Smooth muscle cell (in vitro differentiated cells): ENCODE results near the gene RIPOR1. TPM values are rescaled to one million over a fixed set of nuclear protein-coding genes. Genes with fewer than 3 reads are reported as not detected.

Experiments used
- DNase-seq: peaks from one replicate; lab custom pipeline; 2025; ENCODE audit not compliant: unreplicated experiment; lab: John Stamatoyannopoulos, UW
- H2AFZ ChIP-seq: fragments of 200-600 bp; sonication (generic); 2 replicates; pipeline ENCODE4 v1.6.0; 2016; ENCODE audit warnings: antibody characterized with exemption, low read depth, mild to moderate bottlenecking
- H3F3A ChIP-seq: fragments of 200-600 bp; sonication (generic); 2 replicates; pipeline ENCODE4 v1.6.0; 2017; ENCODE audit warnings: antibody characterized with exemption, low read depth
- H3K27ac ChIP-seq: fragments of 200-600 bp; sonication (generic); 2 replicates; pipeline ENCODE4 v1.5.1; 2016; ENCODE audit warnings: low read depth, mild to moderate bottlenecking
- H3K27me3 ChIP-seq: fragments of 200-600 bp; sonication (generic); 2 replicates; pipeline ENCODE4 v1.6.1; 2016; ENCODE audit warnings: low read depth, mild to moderate bottlenecking
- H3K36me3 ChIP-seq: fragments of 200-600 bp; sonication (generic); 2 replicates; pipeline ENCODE4 v1.5.1; 2016; ENCODE audit warnings: low read depth
- H3K4me1 ChIP-seq: fragments of 200-600 bp; sonication (generic); 2 replicates; pipeline ENCODE4 v1.5.1; 2016; ENCODE audit warnings: low read depth
- H3K4me2 ChIP-seq: fragments of 200-600 bp; sonication (generic); 2 replicates; pipeline ENCODE4 v1.6.0; 2016; ENCODE audit warnings: mild to moderate bottlenecking
- H3K4me3 ChIP-seq: fragments of 200-600 bp; sonication (generic); 2 replicates; pipeline ENCODE4 v1.5.1; 2016; ENCODE audit warnings: mild to moderate bottlenecking
- H3K79me2 ChIP-seq: fragments of 200-600 bp; sonication (generic); 2 replicates; pipeline ENCODE4 v1.6.0; 2016; ENCODE audit warnings: low read depth, mild to moderate bottlenecking
- H3K9ac ChIP-seq: fragments of 200-600 bp; sonication (generic); 2 replicates; pipeline ENCODE4 v1.6.0; 2016; ENCODE audit warnings: low read depth
- H3K9me3 ChIP-seq: fragments of 200-600 bp; sonication (generic); replicated peaks from 2 replicates; pipeline ENCODE4 v1.5.1; 2016; ENCODE audit warnings: low read depth
- H4K20me1 ChIP-seq: fragments of 200-600 bp; sonication (generic); 2 replicates; pipeline ENCODE4 v1.6.0; 2016; ENCODE audit warnings: low read depth
- CTCF ChIP-seq: fragments of 200-600 bp; sonication (generic); IDR thresholded peaks from 2 replicates; pipeline ENCODE4 v1.5.1; 2017; ENCODE audit warnings: borderline replicate concordance, mild to moderate bottlenecking, antibody characterized with exemption; ENCODE audit not compliant: insufficient read depth, poor library complexity, severe bottlenecking
- WGBS: methylation state at CpG from one replicate; pipeline ENCODE4 v1.1.7; 2016; ENCODE audit warnings: low lambda C conversion rate; 5-methylcytosine and 5-hydroxymethylcytosine counted together
- polyA plus RNA-seq: library from polyadenylated mRNA; unstranded; fragments of >200 nt; fragmentation: Nextera tagmentation; extraction: Ambion mirVana; gene quantifications from 2 replicates; pipeline ENCODE4 v1.2.1, GENCODE V29; 2016
- total RNA-seq: library from RNA; depleted of rRNA; stranded (reverse); fragments of >200 nt; gene quantifications from 2 replicates; pipeline ENCODE4 v1.2.3, GENCODE V29; 2014

The RIPOR1 gene
- total and polyA plus RNA-seq, 2 experiments from 2014 or later = 26.6 to 47.3 TPM

GRCh38 chr16:67552476-67552875 lies 23.8 kb downstream of the RIPOR1 start:
- no peak overlapping the region for H3K9ac ChIP-seq
- H3F3A ChIP-seq = peaks cover 11% of the 10 kb centered on the region
- no peak overlapping the region for H2AFZ ChIP-seq
- no peak overlapping the region for H3K4me3 ChIP-seq
- TF ChIP-seq CTCF = no peak
- H3K4me1 ChIP-seq = no peaks in the 10 kb centered on the region
- H3K79me2 ChIP-seq = no peaks in the 10 kb centered on the region
- WGBS = 94% methylated on average over 4 of the region's 4 CpGs
- H3K9me3 ChIP-seq = no peaks in the 10 kb centered on the region
- no peaks in the 10 kb centered on the region for H3K36me3 ChIP-seq
- H4K20me1 ChIP-seq = peaks cover 16% of the 10 kb centered on the region
- H3K4me2 ChIP-seq = no peak overlapping the region
- DNase-seq = no peak
- no peak overlapping the region for H3K27ac ChIP-seq
- no peaks in the 10 kb centered on the region for H3K27me3 ChIP-seq

- Histone ChIP-seq H3K9me3 (no peaks in the 10 kb centered on the region), H3F3A (peaks cover 11% of the 10 kb centered on the region), H3K79me2 (peaks cover 17% of the 10 kb centered on the region), H3K9ac (no peak overlapping the region), H3K4me3 (no peak overlapping the region), H3K4me2 (peak overlapping the region; percentile 3), H3K4me1 (no peaks in the 10 kb centered on the region), H3K36me3 (no peaks in the 10 kb centered on the region), H3K27me3 (no peaks in the 10 kb centered on the region), H4K20me1 (peaks cover 5% of the 10 kb centered on the region), H2AFZ (no peak overlapping the region), H3K27ac (peak overlapping the region; percentile 33)
- WGBS = 60% methylated on average over 3 of the region's 3 CpGs
- no peak for TF ChIP-seq CTCF
- no peak for DNase-seq
Observed at GRCh38 chr16:67555795-67556212, 27.2 kb downstream of the RIPOR1 start.

GRCh38 chr16:67558859-67559258 lies 30.2 kb downstream of the RIPOR1 start:
- Histone ChIP-seq H3K4me3 (no peak overlapping the region), H4K20me1 (peaks cover 5% of the 10 kb centered on the region), H3K9ac (no peak overlapping the region), H3F3A (peaks cover 20% of the 10 kb centered on the region), H3K4me2 (no peak overlapping the region), H2AFZ (no peak overlapping the region), H3K9me3 (no peaks in the 10 kb centered on the region), H3K36me3 (no peaks in the 10 kb centered on the region), H3K27me3 (no peaks in the 10 kb centered on the region), H3K27ac (no peak overlapping the region), H3K4me1 (peaks cover 7% of the 10 kb centered on the region), H3K79me2 (peaks cover 21% of the 10 kb centered on the region)
- no peak for DNase-seq
- 96% methylated on average over 1 of the region's 1 CpG for WGBS
- no peak for TF ChIP-seq CTCF

GRCh38 chr16:67560827-67561342 lies 32.3 kb downstream of the RIPOR1 start:
- Histone ChIP-seq H3K4me2 (peak overlapping the region; percentile 89), H3K79me2 (peaks cover 41% of the 10 kb centered on the region), H3K27me3 (no peaks in the 10 kb centered on the region), H3F3A (peaks cover 13% of the 10 kb centered on the region), H3K27ac (peak overlapping the region; percentile 99), H3K4me1 (peaks cover 14% of the 10 kb centered on the region), H3K9ac (peak overlapping the region; percentile 57), H2AFZ (no peak overlapping the region), H3K9me3 (no peaks in the 10 kb centered on the region), H3K4me3 (peak overlapping the region; percentile 96), H4K20me1 (peaks cover 26% of the 10 kb centered on the region), H3K36me3 (no peaks in the 10 kb centered on the region)
- TF ChIP-seq CTCF = no peak
- 90% methylated on average over 8 of the region's 8 CpGs for WGBS
- no peak for DNase-seq
